Activated naive CD4-positive, alpha-beta T cell (primary cell): ENCODE results near the gene BCL11B.

Source experiments
- DNase-seq, 4 experiments: peaks; one replicate each; lab custom pipeline; 2025; lab: John Stamatoyannopoulos, UW

BCL11B gene

DNA sequence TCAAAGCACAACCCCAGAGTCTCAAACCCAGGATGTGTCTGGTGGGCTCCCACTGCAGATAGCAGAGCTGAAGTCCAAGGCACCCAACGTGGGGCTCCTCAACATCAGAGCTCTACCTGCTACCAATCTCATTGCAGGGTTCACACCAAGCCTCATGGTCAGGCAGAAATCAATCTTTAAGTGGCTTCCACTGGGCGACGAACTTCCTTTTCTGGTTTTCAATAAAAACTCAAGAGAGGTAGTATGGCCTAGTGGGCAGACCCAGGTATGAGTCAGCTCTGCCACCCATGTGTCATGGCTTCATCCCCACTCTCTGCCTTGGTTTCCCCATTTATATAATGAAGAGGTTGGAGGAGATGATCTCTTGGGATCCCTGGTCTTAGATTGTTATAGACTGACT, 47.0 kb downstream of the BCL11B start:
- no peak for DNase-seq

DNA sequence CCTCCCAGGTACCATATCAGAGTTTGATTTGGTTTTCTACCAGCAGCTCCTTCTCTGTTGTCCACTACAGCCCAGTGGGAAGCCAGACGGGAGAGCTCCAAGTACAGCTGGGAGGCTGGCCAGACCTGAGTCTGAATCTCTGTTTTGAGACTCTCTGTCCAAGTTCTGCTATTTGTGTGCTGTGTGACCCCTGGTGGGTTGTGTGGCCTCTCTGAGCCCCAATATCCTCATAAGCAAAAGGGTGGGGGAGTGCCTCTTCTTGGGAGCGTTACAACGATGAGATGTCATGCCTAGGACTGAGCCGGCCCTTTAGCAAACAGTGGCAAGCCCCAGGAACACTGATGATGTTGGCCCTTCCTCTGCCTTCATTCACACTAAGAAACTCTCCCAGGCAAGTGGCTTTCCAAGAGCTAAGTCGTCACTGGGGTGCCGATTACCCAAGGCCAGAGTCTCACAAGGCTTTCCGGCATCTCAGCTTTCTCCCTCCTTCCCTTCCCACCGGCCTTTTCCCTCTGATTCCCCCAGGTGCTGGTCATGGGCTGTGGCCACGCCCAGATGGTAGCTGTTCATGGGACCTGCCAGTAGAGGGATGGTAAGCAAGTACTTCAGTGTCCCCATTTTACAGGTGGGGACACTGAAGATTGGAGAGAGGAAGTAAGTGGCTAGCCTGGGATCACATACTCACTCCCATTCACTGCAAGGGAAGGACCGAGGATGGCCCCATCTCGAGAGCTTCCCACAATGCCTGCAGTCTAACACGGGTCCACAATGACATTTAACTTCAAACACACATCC, 47.7 kb downstream of the BCL11B start:
- no peak for DNase-seq

DNA sequence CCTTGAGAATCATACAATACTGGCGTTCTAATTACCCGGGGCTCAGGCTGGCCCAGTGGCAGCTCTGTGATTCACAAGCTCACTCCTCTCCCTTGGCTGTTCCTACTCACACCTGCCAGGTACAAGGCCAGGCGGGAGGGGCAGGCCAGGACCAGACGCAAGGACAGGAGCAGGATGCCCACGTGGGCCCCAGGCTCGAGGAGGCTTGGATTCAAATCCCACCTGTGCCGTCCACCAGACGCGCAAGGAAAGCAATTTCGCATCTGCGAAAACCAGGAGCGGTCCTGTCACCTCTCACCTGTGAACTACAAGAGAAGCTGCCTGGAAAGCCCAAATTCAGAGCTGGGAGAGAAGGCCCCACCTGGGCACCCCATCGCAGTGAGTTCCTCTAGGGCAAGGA, 50.6 kb downstream of the BCL11B start:
- DNase-seq: no peak

DNA sequence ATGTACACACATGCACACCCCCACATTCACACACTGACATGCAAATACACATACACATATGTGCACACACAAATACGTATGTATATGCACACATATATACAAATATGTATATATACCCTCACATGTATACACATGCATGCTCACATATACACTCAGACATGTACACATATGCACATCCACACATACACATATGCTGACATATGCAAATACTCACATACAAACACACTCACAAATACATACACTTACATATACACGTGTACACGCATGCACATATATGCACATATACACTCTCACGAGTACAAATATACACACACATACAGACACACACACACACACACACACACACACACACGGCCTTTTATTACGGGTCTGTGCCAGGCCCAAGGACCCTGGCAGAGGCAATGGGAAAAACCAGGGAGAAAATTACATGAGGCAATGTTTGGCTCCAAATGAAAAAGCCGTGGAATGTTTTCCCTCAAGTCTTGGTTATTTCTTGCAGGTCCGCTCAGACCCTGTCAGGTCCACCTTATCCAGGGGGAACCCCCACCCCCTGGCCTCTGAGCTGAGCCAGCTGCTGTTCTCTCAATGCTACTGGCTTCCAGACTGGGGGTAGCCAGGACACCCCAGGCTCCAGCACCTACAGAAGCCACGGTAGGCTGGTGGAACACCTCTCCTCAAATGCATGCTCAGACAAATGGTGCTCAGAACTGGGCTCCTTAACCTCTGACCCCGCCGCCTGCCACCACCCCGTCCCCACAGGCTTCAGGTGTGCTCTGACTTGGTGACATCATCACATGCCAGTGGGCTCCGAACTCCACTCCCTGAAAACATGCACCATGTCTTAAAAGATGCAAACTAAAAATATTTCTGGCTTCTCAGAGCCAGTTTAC, 54.7 kb downstream of the BCL11B start:
- DNase-seq: no peak

DNA sequence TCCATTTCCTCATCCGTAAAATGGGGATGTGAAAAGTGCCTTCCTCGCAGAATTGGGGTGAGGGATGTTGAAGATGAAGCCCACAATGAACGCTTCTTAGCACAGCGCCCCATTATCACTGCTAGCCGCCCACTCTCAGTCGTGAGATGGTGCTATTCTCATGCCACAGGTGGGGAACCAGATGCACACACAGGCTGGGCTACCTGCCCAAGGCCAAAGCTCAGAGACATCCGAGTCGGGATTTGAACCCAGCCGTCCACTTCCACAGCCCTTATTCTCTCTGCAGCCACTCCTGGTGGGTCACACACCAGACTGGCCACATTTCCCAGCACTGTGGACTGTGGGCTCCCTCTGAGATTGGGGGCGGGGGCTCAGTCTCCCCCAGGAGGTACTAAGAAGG, 55.8 kb downstream of the BCL11B start:
- DNase-seq: no peak

DNA sequence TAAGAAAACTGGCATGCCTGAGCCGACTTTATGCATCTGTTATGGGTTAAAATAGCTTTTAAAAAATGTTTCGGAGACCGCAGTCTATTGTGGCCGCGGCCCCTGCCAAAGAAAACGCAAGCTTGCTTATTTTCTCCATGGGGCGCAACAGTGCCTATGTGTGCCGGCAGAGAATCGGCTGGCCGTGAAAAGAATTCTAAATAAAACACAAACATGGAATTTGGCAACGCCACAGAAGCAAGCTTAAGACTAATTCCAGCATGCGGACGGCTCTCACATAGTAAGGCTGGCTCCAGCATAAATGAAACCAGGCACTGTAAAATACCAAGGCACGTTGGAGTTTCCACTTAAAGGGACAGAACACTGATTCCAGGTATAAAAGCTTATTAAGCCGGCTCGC, 56.7 kb downstream of the BCL11B start:
- DNase-seq: no peak

DNA sequence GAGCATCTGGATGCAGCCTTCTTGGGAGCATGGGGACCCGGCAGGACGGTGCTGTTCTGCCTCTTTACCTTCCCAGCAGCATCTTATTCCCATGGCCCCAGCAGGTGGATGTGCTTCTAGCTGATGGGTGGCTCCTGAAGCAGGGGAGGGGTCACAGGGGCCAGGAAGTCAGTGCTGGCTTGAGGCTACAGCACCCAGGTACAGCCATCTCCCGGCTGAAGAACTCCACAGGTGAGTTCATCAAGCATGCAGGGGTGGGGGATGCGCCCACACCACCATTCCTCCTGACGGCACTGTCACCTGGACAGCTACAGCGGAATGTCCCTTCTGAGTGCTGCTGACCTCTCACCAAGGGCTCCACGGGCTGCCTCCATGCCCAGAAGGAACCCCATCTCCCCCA, 57.3 kb downstream of the BCL11B start:
- DNase-seq: no peak

DNA sequence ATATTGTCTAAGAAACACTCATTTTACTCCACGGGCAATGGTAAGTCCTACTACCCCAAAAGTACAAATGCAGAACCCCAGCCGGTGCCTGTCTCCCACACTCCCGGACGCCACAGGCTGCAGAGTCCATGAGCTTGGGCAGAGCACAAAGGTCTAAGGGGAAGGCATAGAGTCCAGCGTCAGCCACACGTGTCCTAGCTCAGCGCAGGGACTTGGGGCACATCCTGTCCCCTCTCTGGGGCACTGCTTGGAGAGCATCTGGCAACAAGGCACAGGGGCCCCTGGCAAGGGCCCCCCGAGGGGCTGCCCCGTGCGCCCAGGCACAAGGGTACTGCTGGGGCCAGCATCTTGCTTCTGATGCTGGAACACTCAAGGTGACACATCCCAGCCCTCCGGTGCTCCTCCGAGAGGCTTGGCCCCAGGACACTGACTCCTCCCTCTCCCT, 58.4 kb downstream of the BCL11B start:
- DNase-seq: no peak

DNA sequence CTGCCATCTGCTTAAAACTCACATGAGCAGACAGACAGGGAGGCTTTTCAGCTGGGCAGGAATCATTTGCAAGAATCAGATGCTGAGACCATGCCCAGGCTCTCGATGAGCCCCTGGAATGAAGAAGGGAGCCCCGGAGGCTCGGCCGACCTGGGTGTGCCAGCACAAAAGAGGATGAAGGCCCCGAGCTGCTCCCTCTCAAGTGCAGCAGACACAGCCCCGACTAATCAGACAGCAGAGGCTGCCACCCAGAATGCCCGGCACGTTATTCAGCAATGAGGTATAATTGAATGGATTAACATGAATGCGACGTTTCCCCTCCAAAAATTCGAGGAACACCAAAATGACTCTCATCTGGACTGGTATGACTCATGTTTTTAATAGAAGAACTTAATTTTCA, 58.9 kb downstream of the BCL11B start:
- no peak for DNase-seq

DNA sequence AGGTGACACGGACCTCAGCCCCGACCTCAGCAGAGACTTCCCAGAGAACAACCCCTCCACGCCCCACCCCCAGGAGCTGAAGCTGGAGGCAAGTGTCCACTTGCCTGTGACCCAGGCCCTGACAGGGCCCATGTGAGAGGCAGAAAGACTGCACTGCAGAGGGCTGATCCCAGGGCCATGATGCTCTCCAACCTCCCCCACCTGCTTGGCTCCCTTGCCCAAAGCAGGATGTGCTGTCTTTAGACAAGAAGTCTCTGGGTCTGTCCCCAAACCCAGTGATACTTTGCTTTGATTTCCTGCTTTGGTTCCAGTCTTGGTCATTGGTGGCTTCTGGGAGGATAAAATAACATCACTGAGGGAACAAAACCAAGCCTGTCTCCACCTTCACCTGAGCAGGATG, 59.4 kb downstream of the BCL11B start:
- DNase-seq: no peak

DNA sequence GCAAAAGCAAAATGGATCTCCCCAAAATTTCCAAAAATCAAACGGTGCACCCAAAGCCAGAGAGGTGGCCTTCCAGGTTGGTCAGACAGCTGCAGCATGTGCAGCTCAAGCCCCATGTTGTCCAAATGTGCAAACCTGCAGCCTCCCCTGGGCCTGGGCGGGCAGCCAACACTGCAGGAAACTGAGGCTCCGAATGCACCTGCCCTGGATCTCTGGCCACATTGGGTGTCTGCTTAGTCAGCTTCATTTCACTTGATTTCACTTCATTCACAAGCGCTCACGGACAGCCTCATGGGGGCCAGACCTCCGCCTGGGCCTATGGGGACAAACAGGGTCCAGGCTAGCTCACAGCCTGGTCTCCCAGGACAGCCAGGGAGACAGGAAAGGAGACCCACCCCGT, 59.8 kb downstream of the BCL11B start:
- no peak for DNase-seq

DNA sequence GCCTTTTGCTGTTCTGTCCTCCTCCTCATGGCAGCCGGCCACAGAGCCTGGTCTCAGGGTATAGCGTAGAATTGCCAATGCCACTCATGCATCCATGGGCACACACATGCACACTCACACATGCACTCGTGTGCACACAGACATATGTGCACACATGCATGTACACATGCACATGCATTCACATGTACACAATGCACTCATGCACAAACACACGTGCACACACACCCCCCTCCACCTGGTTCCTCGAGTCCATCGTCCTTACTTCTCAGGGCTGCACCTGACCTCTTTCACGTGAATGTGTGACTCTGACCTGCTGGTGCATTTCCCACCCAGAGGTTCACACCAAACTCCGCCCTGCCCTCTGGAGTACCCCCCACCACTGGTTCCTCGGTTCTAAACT, 60.6 kb downstream of the BCL11B start:
- DNase-seq: no peak

DNA sequence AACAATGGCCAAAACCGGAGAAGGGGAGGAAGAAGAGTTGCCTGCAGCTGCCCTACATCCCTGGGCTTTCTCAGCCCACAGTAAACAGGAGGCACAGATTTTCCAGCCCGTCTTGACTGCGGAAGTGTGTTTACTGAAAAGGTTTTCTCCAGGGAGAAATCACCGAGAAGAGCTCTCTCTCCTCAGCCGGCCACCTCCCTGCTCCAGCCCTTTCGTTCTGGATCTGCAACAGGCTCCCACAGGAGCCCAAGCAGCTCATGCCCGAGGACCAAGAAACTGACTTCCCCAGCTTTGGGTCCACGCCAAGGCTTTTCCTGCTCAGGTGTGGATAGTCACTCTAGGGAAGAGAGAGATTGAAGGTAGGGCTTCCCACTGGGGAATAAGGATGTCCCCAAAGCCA, 61.7 kb downstream of the BCL11B start:
- DNase-seq: no peak

DNA sequence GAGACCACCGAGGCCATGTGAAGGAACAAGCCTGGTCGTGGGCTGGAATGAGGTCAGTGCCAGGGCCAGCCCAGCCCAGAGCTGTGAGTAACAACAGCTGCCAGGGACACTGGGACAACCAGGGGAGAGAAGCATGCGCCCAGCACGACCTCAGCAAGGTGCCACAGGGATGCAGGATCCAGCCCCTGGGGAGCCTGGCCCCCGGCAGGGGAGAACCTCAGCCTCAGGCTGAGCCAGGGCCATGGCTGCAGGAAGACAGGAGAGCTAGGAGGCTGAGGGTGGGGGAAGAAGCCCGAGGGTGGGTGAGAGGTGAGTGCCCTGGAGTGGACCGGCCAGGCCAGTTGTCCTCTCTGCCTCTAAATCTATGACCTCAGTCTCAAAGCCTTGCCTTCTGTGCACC, 62.6 kb downstream of the BCL11B start:
- no peak for DNase-seq

DNA sequence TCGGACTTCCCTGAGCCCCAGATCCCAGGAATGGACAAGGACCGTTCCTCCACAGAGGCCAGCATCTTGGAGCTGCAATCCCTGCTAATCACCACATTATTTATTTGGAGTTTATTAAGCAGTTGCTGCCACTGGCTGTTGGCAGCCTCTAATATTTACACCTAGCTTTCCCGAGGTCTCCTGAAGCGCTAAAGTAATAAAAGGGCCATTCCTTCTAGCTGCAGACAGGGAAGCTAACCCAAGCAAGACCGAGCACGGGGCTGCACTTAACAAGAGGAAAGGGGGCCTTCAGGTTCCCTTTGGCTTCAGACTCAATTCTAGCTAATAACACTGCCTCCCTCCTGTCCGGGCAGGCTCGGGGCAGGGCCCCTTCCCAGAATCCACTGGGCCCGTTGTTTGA, 63.7 kb downstream of the BCL11B start:
- DNase-seq: no peak

DNA sequence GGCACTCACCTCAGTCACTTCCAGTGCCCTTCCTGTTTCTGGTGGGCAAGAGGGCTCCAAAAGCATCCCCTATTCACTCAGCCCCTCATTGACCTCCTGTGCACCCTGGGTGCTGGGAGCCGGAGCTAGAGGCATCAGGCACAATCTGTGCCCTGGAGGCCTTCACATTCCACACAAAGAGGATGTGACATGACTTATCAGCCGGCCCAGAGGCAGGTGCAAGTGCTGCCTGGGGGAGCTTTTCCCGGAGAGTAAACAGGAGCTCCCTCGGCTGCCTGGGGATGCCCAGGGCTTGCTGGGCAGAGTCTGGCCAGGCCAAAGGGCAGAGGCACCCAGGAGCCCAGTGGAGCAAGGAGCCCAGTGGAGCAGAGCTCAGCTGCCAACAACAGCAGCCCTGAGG, 64.5 kb downstream of the BCL11B start:
- DNase-seq: no peak

DNA sequence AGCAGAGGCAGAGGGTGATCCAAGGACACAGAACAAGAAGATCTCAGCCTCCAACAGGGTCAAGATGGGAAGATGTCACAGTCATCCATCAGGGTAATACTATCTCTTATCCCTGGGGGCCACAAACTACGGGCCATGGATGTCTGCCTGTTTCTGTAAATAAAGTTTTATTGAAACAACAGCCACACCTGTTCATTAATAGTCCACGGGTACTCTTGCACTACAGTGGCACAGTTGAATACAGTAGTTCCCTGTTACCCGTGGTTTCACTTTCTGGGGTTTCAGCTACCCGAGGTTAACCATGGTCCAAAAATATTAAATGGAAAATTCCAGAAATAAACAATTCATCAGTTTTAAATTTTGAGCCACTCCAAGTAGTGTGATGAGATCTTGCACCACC, 65.9 kb downstream of the BCL11B start:
- no peak for DNase-seq

DNA sequence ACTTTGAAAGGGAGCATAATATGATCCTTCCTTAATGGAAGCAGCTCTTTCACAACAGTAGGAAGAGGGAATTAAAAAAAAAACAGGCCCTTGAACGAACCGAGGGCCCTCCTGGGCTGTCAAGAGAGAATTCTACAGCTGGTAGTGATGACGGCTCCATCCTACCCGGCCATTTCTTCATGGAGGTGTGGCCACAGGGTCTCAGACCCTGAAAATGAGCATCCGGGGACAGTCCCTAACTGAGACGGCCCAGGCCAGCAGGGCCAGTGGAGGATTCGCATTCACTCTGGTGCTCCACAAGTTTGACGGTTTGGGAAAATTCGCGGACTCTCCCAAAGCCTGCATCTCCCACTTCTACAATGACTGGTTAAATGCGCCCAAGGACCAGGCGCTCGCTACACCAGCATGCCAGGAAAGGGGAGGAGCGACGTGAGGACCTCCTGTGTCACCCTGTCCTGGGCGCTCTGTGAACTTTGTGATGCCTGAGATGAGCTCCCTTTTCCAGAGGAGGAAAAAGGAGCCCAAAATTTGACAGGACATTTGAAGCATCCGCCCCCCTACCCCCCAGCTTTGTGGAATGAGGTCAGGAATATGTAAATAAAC, 66.8 kb downstream of the BCL11B start:
- DNase-seq: no peak

DNA sequence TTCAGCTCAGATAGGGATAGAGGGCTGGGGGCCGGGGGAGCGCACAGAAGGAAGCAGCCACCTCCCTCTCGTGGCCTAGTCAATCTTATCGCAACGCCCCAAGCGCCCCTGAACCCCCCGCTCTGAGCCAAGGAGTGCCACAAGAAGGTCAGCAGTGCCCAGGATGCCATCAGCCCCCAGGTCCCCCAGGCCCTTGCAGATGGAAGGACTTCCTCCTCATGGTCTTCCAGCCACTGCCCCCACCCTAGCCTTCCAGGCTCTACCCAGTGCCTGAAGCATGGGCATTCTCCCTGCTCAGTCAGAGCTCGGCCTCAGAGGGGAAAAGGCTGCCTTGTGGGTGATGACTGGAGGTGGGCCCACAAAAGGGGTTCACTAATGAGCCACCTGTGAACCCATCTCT, 68.2 kb downstream of the BCL11B start:
- DNase-seq: no peak

DNA sequence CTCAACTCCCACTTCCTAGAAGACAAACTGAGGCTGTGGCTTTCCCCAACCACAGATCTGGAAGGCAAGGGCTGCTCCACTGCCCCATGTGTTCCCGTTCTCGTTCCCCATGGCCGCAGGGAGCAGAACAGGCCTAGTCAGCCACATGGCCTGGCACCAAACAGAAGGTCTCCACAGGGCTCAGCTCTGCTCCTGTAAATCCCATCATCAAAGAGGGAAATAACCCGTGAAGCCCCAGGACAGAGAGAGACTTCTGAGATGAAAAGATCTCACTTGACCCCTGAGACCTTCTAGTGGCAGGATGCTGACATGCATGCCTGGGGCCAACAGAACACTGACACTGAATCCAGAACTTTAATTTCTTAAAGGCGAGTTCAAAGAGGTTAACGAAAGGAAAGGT, 68.9 kb downstream of the BCL11B start:
- no peak for DNase-seq

DNA sequence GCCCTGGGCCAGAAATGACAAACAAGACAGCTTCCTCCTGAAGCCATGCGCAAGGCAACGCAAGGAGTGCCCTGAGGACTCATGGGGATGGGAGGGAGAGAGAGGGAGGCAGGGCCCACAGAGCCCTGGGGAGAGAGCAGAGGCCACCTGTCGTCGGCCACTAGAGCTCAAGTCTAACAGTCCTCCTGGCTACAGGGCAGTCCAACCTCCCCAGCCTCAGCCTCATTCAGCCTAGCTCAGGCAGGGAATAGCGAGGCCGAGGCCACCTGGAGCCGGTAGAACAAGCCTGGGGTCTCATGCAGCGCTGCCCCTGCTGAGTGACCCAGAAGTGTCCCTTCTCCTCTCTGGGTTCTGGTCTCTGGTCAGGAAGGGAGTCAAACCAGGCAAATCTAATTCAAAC, 69.5 kb downstream of the BCL11B start:
- DNase-seq: no peak

DNA sequence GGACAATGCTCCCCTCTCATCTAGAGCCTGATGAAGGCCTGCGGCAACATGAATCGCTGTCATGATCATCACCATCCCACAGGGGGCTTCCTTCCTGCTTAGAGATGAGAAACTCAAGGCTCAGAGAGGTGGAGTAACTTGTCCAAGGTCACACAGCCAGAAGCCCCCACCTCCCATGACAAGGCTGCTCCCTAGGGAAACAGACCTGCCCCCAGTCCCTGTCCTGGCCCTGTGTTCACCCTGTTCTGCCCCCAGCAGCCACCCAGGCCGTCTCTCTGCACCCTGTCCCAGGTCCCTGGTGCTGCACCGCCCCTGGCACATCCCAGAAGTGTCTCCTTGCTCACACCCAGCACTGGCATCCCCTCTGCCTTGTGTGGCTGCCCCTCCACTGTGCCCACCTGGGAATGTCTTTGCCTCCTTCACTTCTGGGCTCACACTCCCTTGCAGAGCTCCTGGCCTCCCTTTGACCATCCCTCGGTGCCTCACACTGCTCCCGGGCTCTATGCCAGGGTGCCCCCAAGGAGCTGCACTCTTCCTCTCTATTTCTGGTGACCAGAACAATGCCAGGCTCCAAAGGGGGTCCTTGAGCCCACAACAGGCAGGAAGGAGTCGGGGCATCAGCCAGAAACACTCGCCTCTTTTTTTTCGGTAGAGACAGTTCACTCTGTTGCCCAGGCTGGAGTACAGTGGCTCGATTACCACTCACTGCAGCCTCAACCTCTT, 70.5 kb downstream of the BCL11B start:
- peak in 1 of 4 experiments; percentile 27 for DNase-seq
